ENCODE data around the gene SLC25A24.
"Not testable (repeated sequence)": the region's sequence is repeated elsewhere in the genome, so short reads cannot be mapped to it uniquely, and the experiment has no call there.

The SLC25A24 gene

GRCh38 chr1:108162409-108162808 lies 37.7 kb downstream of the SLC25A24 start:
- H4K91ac ChIP-seq (ENCODE audit: low read depth, low read length, poor library complexity); H3K9me3 ChIP-seq (replicated peaks in 1 of 2; ENCODE audit: control insufficient read depth in 2 of 2, insufficient read depth in 1 of 2, low read depth in 1 of 2, low read length in 2 of 2); H3K9ac ChIP-seq (ENCODE audit: low read depth, low read length, poor library complexity); H2AK5ac ChIP-seq (ENCODE audit: low read depth, low read length); H2BK12ac ChIP-seq (ENCODE audit: low read length); H3K4me3 ChIP-seq (ENCODE audit: low read length in 2 of 2); H2AFZ ChIP-seq (ENCODE audit: low read length); H3K4me2 ChIP-seq (ENCODE audit: insufficient read depth, low read length, poor library complexity, severe bottlenecking); H3K27ac ChIP-seq (replicated peaks; ENCODE audit: low read length); H3K4me1 ChIP-seq (ENCODE audit: control insufficient read depth in 2 of 2, insufficient read depth in 1 of 2, low read depth in 1 of 2, low read length in 2 of 2); H2BK15ac ChIP-seq (ENCODE audit: low read length); H3K18ac ChIP-seq (ENCODE audit: low read length); H2BK120ac ChIP-seq (ENCODE audit: low read depth, low read length); H2BK5ac ChIP-seq (ENCODE audit: low read length); H4K8ac ChIP-seq (ENCODE audit: low read depth, low read length); H3K14ac ChIP-seq (ENCODE audit: low read length); H3K79me1 ChIP-seq (ENCODE audit: low read depth, low read length); DNase-seq (ENCODE audit: low spot score); H3K23ac ChIP-seq (ENCODE audit: low read depth, low read length, poor library complexity); H3K4ac ChIP-seq (ENCODE audit: low read length); H3K27me3 ChIP-seq (ENCODE audit: control insufficient read depth in 3 of 3, insufficient read depth in 3 of 3, low read depth in 1 of 3, low read length in 3 of 3): not testable (repeated sequence)
- WGBS, 2 donors (ENCODE audit: extremely low coverage in 2 of 2, insufficient read length in 2 of 2, insufficient replicate concordance in 1 of 2): no CpG with 5 or more reads among the region's 1 CpG
- H3K36me3 ChIP-seq (replicated peaks in 1 of 2; ENCODE audit: control insufficient read depth in 2 of 2, insufficient read depth in 2 of 2, low read length in 2 of 2): peaks cover 2 to 26% of the 10 kb centered on the region in 2 donors

GRCh38 chr1:108159951-108160350 lies 40.2 kb downstream of the SLC25A24 start:
- WGBS, 2 donors (ENCODE audit: extremely low coverage in 2 of 2, insufficient read length in 2 of 2, insufficient replicate concordance in 1 of 2): no CpG with 5 or more reads among the region's 30 CpGs
- not testable (repeated sequence) for H2BK15ac ChIP-seq (ENCODE audit: low read length)

GRCh38 chr1:108158893-108159453 lies 41.2 kb downstream of the SLC25A24 start:
- no peak for DNase-seq (ENCODE audit: low spot score)
- H3K27ac ChIP-seq (replicated peaks; ENCODE audit: low read length): no peak overlapping the region
- no CpG with 5 or more reads among the region's 7 CpGs for WGBS, 2 donors (ENCODE audit: extremely low coverage in 2 of 2, insufficient read length in 2 of 2, insufficient replicate concordance in 1 of 2)
- H3K27me3 ChIP-seq (ENCODE audit: control insufficient read depth in 3 of 3, insufficient read depth in 3 of 3, low read depth in 1 of 3, low read length in 3 of 3): no peaks in the 10 kb centered on the region
- H2AFZ ChIP-seq (ENCODE audit: low read length): no peak overlapping the region
- H3K4ac ChIP-seq (ENCODE audit: low read length): no peak overlapping the region
- H4K91ac ChIP-seq (ENCODE audit: low read depth, low read length, poor library complexity): no peak overlapping the region
- no peak overlapping the region for H2BK12ac ChIP-seq (ENCODE audit: low read length)
- H4K8ac ChIP-seq (ENCODE audit: low read depth, low read length): no peak overlapping the region
- H3K9me3 ChIP-seq (replicated peaks in 1 of 2; ENCODE audit: control insufficient read depth in 2 of 2, insufficient read depth in 1 of 2, low read depth in 1 of 2, low read length in 2 of 2): peaks cover 1 to 4% of the 10 kb centered on the region in 2 donors
- H3K4me1 ChIP-seq (ENCODE audit: control insufficient read depth in 2 of 2, insufficient read depth in 1 of 2, low read depth in 1 of 2, low read length in 2 of 2): no peaks in the 10 kb centered on the region
- no peak overlapping the region for H3K9ac ChIP-seq (ENCODE audit: low read depth, low read length, poor library complexity)
- no peaks in the 10 kb centered on the region for H3K79me1 ChIP-seq (ENCODE audit: low read depth, low read length)
- no peak overlapping the region for H3K18ac ChIP-seq (ENCODE audit: low read length)
- H3K36me3 ChIP-seq (replicated peaks in 1 of 2; ENCODE audit: control insufficient read depth in 2 of 2, insufficient read depth in 2 of 2, low read length in 2 of 2): peaks cover 8 to 58% of the 10 kb centered on the region in 2 donors
- H3K14ac ChIP-seq (ENCODE audit: low read length): no peak overlapping the region
- no peak overlapping the region for H2BK5ac ChIP-seq (ENCODE audit: low read length)
- no peak overlapping the region for H3K23ac ChIP-seq (ENCODE audit: low read depth, low read length, poor library complexity)
- no peak overlapping the region for H2BK15ac ChIP-seq (ENCODE audit: low read length)
- H3K4me3 ChIP-seq (ENCODE audit: low read length in 2 of 2): no peak overlapping the region
- H3K4me2 ChIP-seq (ENCODE audit: insufficient read depth, low read length, poor library complexity, severe bottlenecking): no peak overlapping the region
- no peak overlapping the region for H2BK120ac ChIP-seq (ENCODE audit: low read depth, low read length)
- no peak overlapping the region for H2AK5ac ChIP-seq (ENCODE audit: low read depth, low read length)

More at GRCh38 chr1:108159951-108160350, 40.2 kb downstream of the SLC25A24 start:
- H3K36me3 ChIP-seq (replicated peaks in 1 of 2; ENCODE audit: control insufficient read depth in 2 of 2, insufficient read depth in 2 of 2, low read length in 2 of 2): peaks cover 8 to 48% of the 10 kb centered on the region in 2 donors
- not testable (repeated sequence) for H3K4ac ChIP-seq (ENCODE audit: low read length); H3K9me3 ChIP-seq (replicated peaks in 1 of 2; ENCODE audit: control insufficient read depth in 2 of 2, insufficient read depth in 1 of 2, low read depth in 1 of 2, low read length in 2 of 2); H3K23ac ChIP-seq (ENCODE audit: low read depth, low read length, poor library complexity); H3K18ac ChIP-seq (ENCODE audit: low read length); H3K4me1 ChIP-seq (ENCODE audit: control insufficient read depth in 2 of 2, insufficient read depth in 1 of 2, low read depth in 1 of 2, low read length in 2 of 2); H2AK5ac ChIP-seq (ENCODE audit: low read depth, low read length); H3K79me1 ChIP-seq (ENCODE audit: low read depth, low read length); H3K27me3 ChIP-seq (ENCODE audit: control insufficient read depth in 3 of 3, insufficient read depth in 3 of 3, low read depth in 1 of 3, low read length in 3 of 3); H3K14ac ChIP-seq (ENCODE audit: low read length); H3K9ac ChIP-seq (ENCODE audit: low read depth, low read length, poor library complexity); H3K27ac ChIP-seq (replicated peaks; ENCODE audit: low read length); H2BK12ac ChIP-seq (ENCODE audit: low read length); H2BK5ac ChIP-seq (ENCODE audit: low read length); H3K4me3 ChIP-seq (ENCODE audit: low read length in 2 of 2); DNase-seq (ENCODE audit: low spot score); H4K91ac ChIP-seq (ENCODE audit: low read depth, low read length, poor library complexity); H2AFZ ChIP-seq (ENCODE audit: low read length); H3K4me2 ChIP-seq (ENCODE audit: insufficient read depth, low read length, poor library complexity, severe bottlenecking); H4K8ac ChIP-seq (ENCODE audit: low read depth, low read length); H2BK120ac ChIP-seq (ENCODE audit: low read depth, low read length)

GRCh38 chr1:108154314-108154713 lies 45.8 kb downstream of the SLC25A24 start:
- Histone ChIP-seq H3K9ac (ENCODE audit: low read depth, low read length, poor library complexity) (no peak overlapping the region), H3K4me3 (ENCODE audit: low read length in 2 of 2) (no peak overlapping the region), H2AFZ (ENCODE audit: low read length) (no peak overlapping the region), H3K23ac (ENCODE audit: low read depth, low read length, poor library complexity) (no peak overlapping the region), H2BK12ac (ENCODE audit: low read length) (no peak overlapping the region), H3K4me1 (ENCODE audit: control insufficient read depth in 2 of 2, insufficient read depth in 1 of 2, low read depth in 1 of 2, low read length in 2 of 2) (no peaks in the 10 kb centered on the region), H4K91ac (ENCODE audit: low read depth, low read length, poor library complexity) (no peak overlapping the region), H3K79me1 (ENCODE audit: low read depth, low read length) (no peaks in the 10 kb centered on the region), H3K27ac (replicated peaks; ENCODE audit: low read length) (no peak overlapping the region), H2BK15ac (ENCODE audit: low read length) (no peak overlapping the region), H3K27me3 (ENCODE audit: control insufficient read depth in 3 of 3, insufficient read depth in 3 of 3, low read depth in 1 of 3, low read length in 3 of 3) (no peaks in the 10 kb centered on the region), H4K8ac (ENCODE audit: low read depth, low read length) (no peak overlapping the region), H2AK5ac (ENCODE audit: low read depth, low read length) (no peak overlapping the region), H2BK5ac (ENCODE audit: low read length) (no peak overlapping the region), H3K4me2 (ENCODE audit: insufficient read depth, low read length, poor library complexity, severe bottlenecking) (no peak overlapping the region), H3K14ac (ENCODE audit: low read length) (no peak overlapping the region), H3K9me3 (replicated peaks in 1 of 2; ENCODE audit: control insufficient read depth in 2 of 2, insufficient read depth in 1 of 2, low read depth in 1 of 2, low read length in 2 of 2) (no peaks in the 10 kb centered on the region), H3K18ac (ENCODE audit: low read length) (no peak overlapping the region), H3K4ac (ENCODE audit: low read length) (no peak overlapping the region), H2BK120ac (ENCODE audit: low read depth, low read length) (no peak overlapping the region), H3K36me3 (replicated peaks in 1 of 2; ENCODE audit: control insufficient read depth in 2 of 2, insufficient read depth in 2 of 2, low read length in 2 of 2) (peaks cover 17 to 93% of the 10 kb centered on the region in 2 donors)
- no CpG with 5 or more reads among the region's 4 CpGs for WGBS, 2 donors (ENCODE audit: extremely low coverage in 2 of 2, insufficient read length in 2 of 2, insufficient replicate concordance in 1 of 2)
- no peak for DNase-seq (ENCODE audit: low spot score)
